Vagina (tissue), 2 donors: Measurements from ENCODE around the gene MR1. TPM values are rescaled to one million over a fixed set of nuclear protein-coding genes. Genes with fewer than 3 reads are reported as not detected.

Experiments
- DNase-seq, 2 donors: peaks; one replicate each; pipeline ENCODE4 v3.0.0-alpha.2; 2017; ENCODE audit errors: extremely low spot score in 2 of 2
- H3K27ac ChIP-seq: fragments of 200-600 bp; sonication (generic); one replicate; pipeline ENCODE4 v1.5.1; 2019
- H3K27me3 ChIP-seq: fragments of 200-600 bp; sonication (generic); one replicate; pipeline ENCODE4 v1.5.1; 2019
- H3K36me3 ChIP-seq, 2 donors: fragments of 200-600 bp; sonication (generic); one replicate each; pipeline ENCODE4 v1.5.1; 2017 to 2019
- H3K4me1 ChIP-seq: fragments of 200-600 bp; sonication (generic); one replicate; pipeline ENCODE4 v1.5.1; 2019
- H3K4me3 ChIP-seq, 2 donors: fragments of 200-600 bp; sonication (generic); 1 replicate in 1 of 2; 2 replicates in 1 of 2; pipeline ENCODE4 v1.5.1; 2016 to 2019
- H3K9me3 ChIP-seq: fragments of 200-600 bp; sonication (generic); one replicate; pipeline ENCODE4 v1.5.1; 2019
- POLR2A ChIP-seq, 2 donors: fragments of 450-650 bp; IDR thresholded peaks; one replicate each; pipeline ENCODE4 v1.6.1; 2017; ENCODE audit warnings: antibody characterized with exemption in 2 of 2, mild to moderate bottlenecking in 2 of 2, moderate library complexity in 2 of 2
- POLR2AphosphoS5 ChIP-seq, 2 donors: sonication (generic); formaldehyde crosslinking; IDR thresholded peaks; one replicate each; pipeline ENCODE4 v1.9.0; 2017; ENCODE audit warnings: antibody characterized with exemption in 2 of 2, mild to moderate bottlenecking in 2 of 2, low read depth in 1 of 2; ENCODE audit not compliant: insufficient read depth in 1 of 2
- intact Hi-C: fragments of 100-400 bp; cut with DNase I; formaldehyde crosslinking; loops from one replicate; pipeline ENCODE4 v1.15.1; 2023
- total RNA-seq: library from RNA; depleted of rRNA; stranded (reverse); fragments of >200 nt; gene quantifications from one replicate; pipeline ENCODE4 v1.2.3, GENCODE V29; 2016
- TF ChIP-seq, protein P1 (sequence below), 3 experiments: fragments of 450-650 bp in 2 of 3; fragments of 200-600 bp in 1 of 3; sonication (generic) in 1 of 3; IDR thresholded peaks; one replicate each; pipeline ENCODE4 v1.5.1; 2017 to 2019; ENCODE audit warnings: antibody characterized with exemption in 3 of 3, mild to moderate bottlenecking in 2 of 3, moderate library complexity in 2 of 3

Gene MR1
- total RNA-seq, 1 donor from 2014 or later = 12.8 TPM

DNA sequence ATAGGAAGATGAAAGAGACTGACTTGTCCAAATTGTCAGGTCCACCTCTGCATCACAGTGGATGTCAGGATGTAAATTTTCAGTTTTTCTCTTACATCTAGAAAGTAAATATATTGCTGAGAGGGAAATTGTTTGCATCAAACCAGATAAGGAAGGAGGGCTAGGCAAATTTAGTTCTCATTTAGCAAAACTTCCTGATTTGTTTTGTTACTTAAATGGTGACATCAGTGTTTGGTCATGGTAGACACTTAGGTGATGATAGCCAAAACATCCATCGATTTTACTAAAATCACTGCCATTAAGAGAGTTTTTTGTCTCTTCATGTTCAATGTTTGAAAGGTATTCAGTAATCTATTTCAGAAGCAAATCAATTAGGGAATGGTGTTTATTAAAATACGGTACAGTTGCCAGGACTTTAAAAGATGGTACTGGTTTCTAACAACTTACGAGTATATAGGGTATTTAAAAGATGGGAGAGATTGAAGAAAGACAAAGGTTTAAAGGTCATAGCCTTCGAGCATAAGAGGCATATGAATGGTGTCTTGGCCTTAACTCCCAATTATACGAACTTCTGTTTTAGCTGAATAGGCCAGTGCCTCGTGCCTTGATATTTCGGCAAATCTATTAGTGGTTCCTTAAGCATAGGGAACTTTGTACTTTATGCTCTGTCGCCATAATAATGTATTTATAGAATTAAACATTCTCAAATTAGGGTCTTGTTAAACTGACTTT is 57.7 kb downstream of the MR1 start:
- peaks cover 54% of the 10 kb centered on the region for H3K4me1 ChIP-seq
- TF ChIP-seq POLR2A (IDR thresholded peaks at IDR 0.05) (no peak), POLR2AphosphoS5 (IDR thresholded peaks at IDR 0.05; ENCODE audit: insufficient read depth in 1 of 2, low read depth in 1 of 2) (no peak)
- TF ChIP-seq, protein P1, sequence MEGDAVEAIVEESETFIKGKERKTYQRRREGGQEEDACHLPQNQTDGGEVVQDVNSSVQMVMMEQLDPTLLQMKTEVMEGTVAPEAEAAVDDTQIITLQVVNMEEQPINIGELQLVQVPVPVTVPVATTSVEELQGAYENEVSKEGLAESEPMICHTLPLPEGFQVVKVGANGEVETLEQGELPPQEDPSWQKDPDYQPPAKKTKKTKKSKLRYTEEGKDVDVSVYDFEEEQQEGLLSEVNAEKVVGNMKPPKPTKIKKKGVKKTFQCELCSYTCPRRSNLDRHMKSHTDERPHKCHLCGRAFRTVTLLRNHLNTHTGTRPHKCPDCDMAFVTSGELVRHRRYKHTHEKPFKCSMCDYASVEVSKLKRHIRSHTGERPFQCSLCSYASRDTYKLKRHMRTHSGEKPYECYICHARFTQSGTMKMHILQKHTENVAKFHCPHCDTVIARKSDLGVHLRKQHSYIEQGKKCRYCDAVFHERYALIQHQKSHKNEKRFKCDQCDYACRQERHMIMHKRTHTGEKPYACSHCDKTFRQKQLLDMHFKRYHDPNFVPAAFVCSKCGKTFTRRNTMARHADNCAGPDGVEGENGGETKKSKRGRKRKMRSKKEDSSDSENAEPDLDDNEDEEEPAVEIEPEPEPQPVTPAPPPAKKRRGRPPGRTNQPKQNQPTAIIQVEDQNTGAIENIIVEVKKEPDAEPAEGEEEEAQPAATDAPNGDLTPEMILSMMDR (IDR thresholded peaks at IDR 0.05) = no peak
- DNase-seq = no peak
- H3K9me3 ChIP-seq = no peaks in the 10 kb centered on the region
- peak overlapping the region; percentile 0 to 77 for H3K4me3 ChIP-seq
- H3K36me3 ChIP-seq = peaks cover 0 to 6% of the 10 kb centered on the region in 2 donors
- peak overlapping the region; percentile 93 for H3K27ac ChIP-seq
- intact Hi-C loops = loop anchor here (5.0 kb wide), 1 partner anchor 59 kb away; the partner anchor contains the start of gene MR1
- H3K27me3 ChIP-seq = no peaks in the 10 kb centered on the region

DNA sequence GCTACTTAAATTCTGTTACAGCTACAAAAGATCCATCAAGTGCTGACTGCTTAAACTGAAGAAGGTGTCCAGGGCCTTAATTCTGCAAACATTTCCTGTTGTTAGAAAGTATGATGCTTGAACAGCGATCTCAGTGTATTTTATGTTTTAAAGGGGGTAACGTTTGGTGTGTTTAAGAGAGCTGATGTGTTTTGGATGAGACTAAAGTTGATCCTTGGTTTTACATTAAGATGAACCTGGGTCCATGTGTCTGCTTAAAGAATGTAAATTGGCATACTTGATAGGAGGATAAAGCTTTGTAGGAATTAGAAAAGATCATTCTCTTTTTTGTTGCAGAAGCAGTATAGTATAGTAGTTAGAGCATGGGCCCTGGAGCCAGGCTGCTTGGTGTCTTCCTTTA is 58.3 kb downstream of the MR1 start:
- H3K36me3 ChIP-seq = peaks cover 0 to 6% of the 10 kb centered on the region in 2 donors
- peak overlapping the region; percentile 14 for H3K27ac ChIP-seq
- peak overlapping the region; percentile 0 to 77 for H3K4me3 ChIP-seq
- intact Hi-C loops = loop anchor here (5.0 kb wide), 1 partner anchor 60 kb away; the partner anchor contains the start of gene MR1
- peaks cover 60% of the 10 kb centered on the region for H3K4me1 ChIP-seq
- TF ChIP-seq POLR2AphosphoS5 (IDR thresholded peaks at IDR 0.05; ENCODE audit: insufficient read depth in 1 of 2, low read depth in 1 of 2) (no peak), POLR2A (IDR thresholded peaks at IDR 0.05) (no peak)
- TF ChIP-seq, protein P1 (IDR thresholded peaks at IDR 0.05) = no peak
- DNase-seq = no peak
- H3K27me3 ChIP-seq = no peaks in the 10 kb centered on the region
- no peaks in the 10 kb centered on the region for H3K9me3 ChIP-seq

DNA sequence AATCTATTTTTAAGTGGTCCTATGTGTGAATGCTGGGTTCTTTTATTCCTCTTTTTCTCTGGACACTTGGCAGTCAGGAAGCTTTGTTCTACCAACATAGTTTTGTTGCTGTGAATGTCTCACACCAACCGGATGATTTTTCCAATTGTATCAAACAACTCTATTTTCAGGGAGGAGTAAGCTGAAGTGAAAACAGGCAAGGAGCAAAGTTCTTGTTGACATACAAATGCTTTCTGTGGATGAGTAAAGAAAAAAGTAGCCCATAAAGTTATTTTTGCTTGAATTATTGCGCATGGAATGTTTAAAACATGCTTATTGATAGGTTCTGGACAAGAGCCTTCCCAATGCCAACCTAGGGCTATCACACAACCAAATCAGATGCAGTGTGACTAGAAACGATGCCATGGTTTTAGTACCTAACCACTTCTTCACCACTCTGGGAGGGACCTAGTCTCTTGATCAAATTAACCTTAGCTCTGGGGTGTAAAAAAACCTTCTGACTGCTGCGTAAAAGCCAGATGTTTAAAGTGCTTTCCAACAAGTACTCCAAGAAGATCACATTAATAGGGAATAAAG is 59.2 kb downstream of the MR1 start:
- Histone ChIP-seq H3K27ac (no peak overlapping the region), H3K4me1 (peaks cover 66% of the 10 kb centered on the region), H3K4me3 (no peak overlapping the region), H3K27me3 (no peaks in the 10 kb centered on the region), H3K9me3 (no peaks in the 10 kb centered on the region), H3K36me3 (peaks cover 0 to 6% of the 10 kb centered on the region in 2 donors)
- DNase-seq = no peak
- no peak for TF ChIP-seq POLR2A (IDR thresholded peaks at IDR 0.05)
- TF ChIP-seq POLR2AphosphoS5 (IDR thresholded peaks at IDR 0.05; ENCODE audit: insufficient read depth in 1 of 2, low read depth in 1 of 2) = no peak
- TF ChIP-seq, protein P1 (IDR thresholded peaks at IDR 0.05) = no peak
- intact Hi-C loops = loop anchor here (5.0 kb wide), 1 partner anchor 61 kb away; the partner anchor contains the start of gene MR1

DNA sequence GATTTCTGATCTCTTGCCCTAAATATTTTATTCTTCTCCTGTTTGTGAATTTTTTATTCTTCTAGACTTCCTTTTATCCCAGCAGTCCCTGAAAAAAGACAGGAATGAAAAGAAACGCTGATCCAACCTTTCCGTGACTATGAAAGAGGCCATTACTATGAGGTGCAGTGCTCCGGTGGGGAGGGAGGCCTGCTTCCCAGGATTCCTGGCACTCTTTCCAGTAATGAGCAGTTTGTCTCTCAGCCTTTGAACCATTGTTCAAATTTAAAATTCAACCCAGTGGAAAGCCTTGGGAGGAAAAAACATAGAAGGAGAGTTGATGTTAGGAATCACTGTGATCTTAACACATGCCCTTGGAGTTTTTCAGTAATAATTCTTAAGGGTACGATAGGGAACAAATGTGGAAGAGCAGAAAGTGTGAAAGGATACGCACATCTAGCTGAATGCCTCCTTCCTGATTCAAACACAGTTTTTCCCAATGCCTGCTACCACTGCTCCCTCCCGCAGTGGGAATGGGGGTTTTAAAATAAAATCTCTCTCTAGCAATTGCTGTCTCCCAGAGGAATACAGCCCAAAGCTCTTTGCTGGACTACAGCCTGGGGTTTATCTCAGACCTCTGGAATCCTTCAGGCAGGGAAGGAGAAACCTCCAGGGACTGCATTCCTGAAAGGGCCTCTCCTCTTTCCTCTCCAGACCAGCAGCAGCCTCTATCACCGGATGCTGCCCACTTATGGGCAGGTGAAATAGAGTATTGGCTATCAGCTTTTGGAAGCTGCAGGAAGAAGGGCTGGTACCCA is 60.8 kb downstream of the MR1 start:
- no peak for DNase-seq
- H3K4me3 ChIP-seq = no peak overlapping the region
- H3K36me3 ChIP-seq = peaks cover 0 to 6% of the 10 kb centered on the region in 2 donors
- TF ChIP-seq POLR2A (IDR thresholded peaks at IDR 0.05) (no peak), POLR2AphosphoS5 (IDR thresholded peaks at IDR 0.05; ENCODE audit: insufficient read depth in 1 of 2, low read depth in 1 of 2) (no peak)
- TF ChIP-seq, protein P1 (IDR thresholded peaks at IDR 0.05) = no peak
- H3K27ac ChIP-seq = peak overlapping the region; percentile 76
- peaks cover 77% of the 10 kb centered on the region for H3K4me1 ChIP-seq
- H3K27me3 ChIP-seq = no peaks in the 10 kb centered on the region
- H3K9me3 ChIP-seq = no peaks in the 10 kb centered on the region
- intact Hi-C loops = loop anchor here (5.0 kb wide), 1 partner anchor 62 kb away; the partner anchor contains the start of gene MR1
